DND-41 (cell line): ENCODE results near the gene RBSN.

Source experiments
- ATAC-seq: fragments of 200-7000 bp; cut with Tn5 transposase; 3 replicates; pipeline ENCODE4 v1.9.1; 2021; ENCODE audit warnings: low read depth; ENCODE audit not compliant: insufficient read depth
- DNase-seq: peaks from one replicate; pipeline ENCODE4 v3.0.0-alpha.2; 2020
- H2AFZ ChIP-seq: 2 replicates; pipeline ENCODE4 v1.6.0; 2012; ENCODE audit warnings: low read depth, low read length
- H3K27ac ChIP-seq: 2 replicates; pipeline ENCODE4 v1.5.1; 2012; ENCODE audit warnings: low read length, inconsistent platforms
- H3K27me3 ChIP-seq: fragments of 200-600 bp; sonication (generic); 2 replicates; pipeline ENCODE4 v1.6.0; 2012; ENCODE audit warnings: low read length, mild to moderate bottlenecking, inconsistent platforms; ENCODE audit not compliant: insufficient read depth, poor library complexity
- H3K36me3 ChIP-seq: 2 replicates; pipeline ENCODE4 v1.5.1; 2012; ENCODE audit warnings: low read length, inconsistent platforms; ENCODE audit not compliant: insufficient read depth
- H3K4me1 ChIP-seq: 2 replicates; pipeline ENCODE4 v1.5.1; 2012; ENCODE audit warnings: mild to moderate bottlenecking, low read length; ENCODE audit not compliant: insufficient read depth
- H3K4me2 ChIP-seq: 2 replicates; pipeline ENCODE4 v1.6.0; 2012; ENCODE audit warnings: mild to moderate bottlenecking, moderate library complexity, low read length, inconsistent platforms; ENCODE audit not compliant: insufficient read depth
- H3K4me3 ChIP-seq, 2 experiments: fragments of 200-600 bp in 1 of 2; shearing (Covaris generic) in 1 of 2; 2 replicates each; pipeline ENCODE4 v1.5.1; 2012 to 2016; ENCODE audit warnings: inconsistent platforms in 2 of 2, low read length in 2 of 2, mild to moderate bottlenecking in 2 of 2, low read depth in 1 of 2, moderate library complexity in 1 of 2
- H3K79me2 ChIP-seq: 2 replicates; pipeline ENCODE4 v1.6.0; 2012; ENCODE audit warnings: low read length, inconsistent platforms; ENCODE audit not compliant: insufficient read depth
- H3K9ac ChIP-seq: 2 replicates; pipeline ENCODE4 v1.6.0; 2012; ENCODE audit warnings: low read depth, mild to moderate bottlenecking, inconsistent platforms, low read length, moderate library complexity
- H3K9me3 ChIP-seq: 2 replicates; pipeline ENCODE4 v1.5.1; 2012; ENCODE audit warnings: low read length, moderate library complexity, mild to moderate bottlenecking, inconsistent platforms; ENCODE audit not compliant: insufficient read depth, severe bottlenecking
- H4K20me1 ChIP-seq: 2 replicates; pipeline ENCODE4 v1.6.0; 2012; ENCODE audit warnings: low read length; ENCODE audit not compliant: insufficient read depth
- CTCF ChIP-seq: IDR thresholded peaks from 2 replicates; pipeline ENCODE4 v1.5.1; 2012; ENCODE audit warnings: borderline replicate concordance, low read length, moderate library complexity, mild to moderate bottlenecking; ENCODE audit not compliant: poor library complexity, severe bottlenecking; ENCODE audit errors: extremely low read depth
- EZH2 ChIP-seq: IDR thresholded peaks from 3 replicates; pipeline ENCODE4 v1.6.1; 2012; ENCODE audit warnings: borderline replicate concordance, low read depth, mild to moderate bottlenecking, moderate library complexity, low read length, inconsistent platforms; ENCODE audit not compliant: severe bottlenecking

Gene RBSN

GRCh38 chr3:15113471-15113870 is 14.5 kb upstream of the RBSN start:
- no peak overlapping the region for H3K4me2 ChIP-seq
- H3K36me3 ChIP-seq = no peaks in the 10 kb centered on the region
- no peak overlapping the region for H3K27ac ChIP-seq
- no peak overlapping the region for H2AFZ ChIP-seq
- no peak for TF ChIP-seq EZH2
- TF ChIP-seq CTCF = no peak
- H3K9ac ChIP-seq = no peak overlapping the region
- no peaks in the 10 kb centered on the region for H3K9me3 ChIP-seq
- no peak overlapping the region for H3K4me3 ChIP-seq
- ATAC-seq (no peak), DNase-seq (no peak)
- H3K27me3 ChIP-seq = no peaks in the 10 kb centered on the region
- H3K79me2 ChIP-seq = no peaks in the 10 kb centered on the region
- 0 out of 2 replicates have a peak, but pooled peaks cover under 1% of the 10 kb centered on the region for H3K4me1 ChIP-seq
- no peaks in the 10 kb centered on the region for H4K20me1 ChIP-seq

- peaks cover 7% of the 10 kb centered on the region for H3K4me1 ChIP-seq
- H3K4me2 ChIP-seq = no peak overlapping the region
- no peaks in the 10 kb centered on the region for H4K20me1 ChIP-seq
- H3K9ac ChIP-seq = no peak overlapping the region
- no peaks in the 10 kb centered on the region for H3K79me2 ChIP-seq
- TF ChIP-seq CTCF (no peak), EZH2 (no peak)
- no peaks in the 10 kb centered on the region for H3K27me3 ChIP-seq
- H3K9me3 ChIP-seq = no peaks in the 10 kb centered on the region
- no peak overlapping the region for H3K4me3 ChIP-seq
- H3K27ac ChIP-seq = no peak overlapping the region
- H3K36me3 ChIP-seq = no peaks in the 10 kb centered on the region
- H2AFZ ChIP-seq = no peak overlapping the region
- no peak for DNase-seq
- no peak for ATAC-seq
Observed at GRCh38 chr3:15112011-15112410, 13.1 kb upstream of the RBSN start.

- Histone ChIP-seq H3K27ac (no peak overlapping the region), H3K9ac (no peak overlapping the region), H3K4me1 (peaks cover 7% of the 10 kb centered on the region), H3K79me2 (no peaks in the 10 kb centered on the region), H2AFZ (no peak overlapping the region), H3K4me3 (no peak overlapping the region), H3K4me2 (no peak overlapping the region), H3K27me3 (no peaks in the 10 kb centered on the region), H3K36me3 (no peaks in the 10 kb centered on the region), H4K20me1 (no peaks in the 10 kb centered on the region), H3K9me3 (no peaks in the 10 kb centered on the region)
- DNase-seq = no peak
- no peak for ATAC-seq
- TF ChIP-seq EZH2 (no peak), CTCF (no peak)
Observed at GRCh38 chr3:15110206-15110605, 11.3 kb upstream of the RBSN start.

- H3K27me3 ChIP-seq = no peaks in the 10 kb centered on the region
- H3K36me3 ChIP-seq = no peaks in the 10 kb centered on the region
- no peak for DNase-seq
- no peaks in the 10 kb centered on the region for H3K9me3 ChIP-seq
- no peak overlapping the region for H3K27ac ChIP-seq
- ATAC-seq = no peak
- H3K9ac ChIP-seq = no peak overlapping the region
- peaks cover 7% of the 10 kb centered on the region for H3K4me1 ChIP-seq
- no peaks in the 10 kb centered on the region for H4K20me1 ChIP-seq
- H2AFZ ChIP-seq = no peak overlapping the region
- no peak overlapping the region for H3K4me3 ChIP-seq
- TF ChIP-seq EZH2 (no peak), CTCF (no peak)
- H3K4me2 ChIP-seq = no peak overlapping the region
- no peaks in the 10 kb centered on the region for H3K79me2 ChIP-seq
Observed at GRCh38 chr3:15108869-15109268, 9.9 kb upstream of the RBSN start.
